PC-3 (cell line): Measurements from ENCODE around the gene SYN1. TPM values are rescaled to one million over a fixed set of nuclear protein-coding genes. Genes with fewer than 3 reads are reported as not detected.
A peak's percentile ranks its signal among the peaks of the same experiment; 100 is the strongest.

Experiments
- ATAC-seq: fragments of 200-7000 bp; cut with Tn5 transposase; 2 replicates; pipeline ENCODE4 v1.9.1; 2020; ENCODE audit warnings: mild to moderate bottlenecking, moderate library complexity
- BruUV-seq: library from RNA; stranded (reverse); fragments of 400-500 nt; replicated peaks from 2 replicates; lab custom pipeline; 2021; lab: Mats Ljungman, UMichigan
- CTCF ChIA-PET: fragments of 300-600 bp; sonication (Branson Sonifier 250); formaldehyde crosslinking; loops from one replicate; lab custom pipeline; 2022; ENCODE audit warnings: antibody characterized with exemption; lab: Charles Lee
- POLR2A ChIA-PET: fragments of 300-600 bp; sonication (Branson Sonifier 250); formaldehyde crosslinking; loops from one replicate; lab custom pipeline; 2022; ENCODE audit warnings: antibody characterized with exemption; ENCODE audit not compliant: unreplicated experiment; lab: Charles Lee
- DNase-seq: peaks from one replicate; pipeline ENCODE4 v3.0.0-alpha.2; 2015
- H2AFZ ChIP-seq: fragments of 300-600 bp; sonication (generic); 2 replicates; pipeline ENCODE4 v1.6.0; 2016; ENCODE audit warnings: antibody characterized with exemption, low read length
- H3F3A ChIP-seq: fragments of 300-600 bp; sonication (generic); one replicate; pipeline ENCODE4 v1.6.0; 2017; ENCODE audit warnings: antibody characterized with exemption, low read length, control low read depth, mild to moderate bottlenecking; ENCODE audit not compliant: unreplicated experiment
- H3K27ac ChIP-seq: fragments of 300-600 bp; sonication (generic); 2 replicates; pipeline ENCODE4 v1.5.1; 2016; ENCODE audit warnings: mild to moderate bottlenecking, low read length
- H3K27me3 ChIP-seq: fragments of 300-600 bp; sonication (generic); 2 replicates; pipeline ENCODE4 v1.6.1; 2016; ENCODE audit warnings: low read length, mixed read lengths
- H3K36me3 ChIP-seq: fragments of 300-600 bp; sonication (generic); 2 replicates; pipeline ENCODE4 v1.6.1; 2016; ENCODE audit warnings: low read depth, mixed run types, low read length, mixed read lengths
- H3K4me1 ChIP-seq: fragments of 300-600 bp; sonication (generic); 2 replicates; pipeline ENCODE4 v1.5.1; 2016; ENCODE audit warnings: low read length; ENCODE audit not compliant: insufficient read depth
- H3K4me2 ChIP-seq: fragments of 300-600 bp; sonication (generic); 2 replicates; pipeline ENCODE4 v1.6.0; 2016; ENCODE audit warnings: low read length
- H3K4me3 ChIP-seq: fragments of 300-600 bp; sonication (generic); 2 replicates; pipeline ENCODE4 v1.5.1; 2016; ENCODE audit warnings: mild to moderate bottlenecking, low read length, mixed read lengths
- H3K79me2 ChIP-seq: fragments of 300-600 bp; sonication (generic); 2 replicates; pipeline ENCODE4 v1.6.1; 2017; ENCODE audit warnings: low read length, mixed read lengths
- H3K9ac ChIP-seq: fragments of 300-600 bp; sonication (generic); 2 replicates; pipeline ENCODE4 v1.6.0; 2016; ENCODE audit warnings: mild to moderate bottlenecking, low read length
- H3K9me2 ChIP-seq: fragments of 300-600 bp; sonication (generic); replicated peaks from 2 replicates; pipeline ENCODE4 v1.6.1; 2016; ENCODE audit warnings: mixed run types, low read length, mixed read lengths
- H3K9me3 ChIP-seq: fragments of 300-600 bp; sonication (generic); 2 replicates; pipeline ENCODE4 v1.6.1; 2016; ENCODE audit warnings: low read length, mixed read lengths
- H4K20me1 ChIP-seq: fragments of 300-600 bp; sonication (generic); 2 replicates; pipeline ENCODE4 v1.6.1; 2016; ENCODE audit warnings: low read length, mixed read lengths
- CTCF ChIP-seq: fragments of 300-600 bp; sonication (generic); conservative IDR thresholded peaks from 2 replicates; pipeline ENCODE4 v1.5.1; 2017; ENCODE audit warnings: antibody characterized with exemption, low read depth, mild to moderate bottlenecking, low read length
- EZH2 ChIP-seq: fragments of 300-600 bp; sonication (generic); IDR thresholded peaks from one replicate; pipeline ENCODE4 v1.6.1; 2017; ENCODE audit warnings: antibody characterized with exemption, mild to moderate bottlenecking, low read length; ENCODE audit not compliant: unreplicated experiment
- EZH2phosphoT487 ChIP-seq: fragments of 300-600 bp; sonication (generic); IDR thresholded peaks from 2 replicates; pipeline ENCODE4 v1.6.1; 2018; ENCODE audit warnings: mild to moderate bottlenecking, antibody characterized with exemption, low read length, borderline replicate concordance
- intact Hi-C: fragments of 100-400 bp; cut with micrococcal nuclease; formaldehyde crosslinking; loops from 2 replicates; pipeline ENCODE4 v1.9.0; 2023
- total RNA-seq: library from RNA; depleted of rRNA; stranded (reverse); fragments of >200 nt; gene quantifications from 2 replicates; pipeline ENCODE4 v1.2.3, GENCODE V29; 2014

The SYN1 gene
- total RNA-seq, 1 experiment from 2014 or later = not detected

- DNase-seq (no peak), ATAC-seq (no peak)
- no peaks in the 10 kb centered on the region for H3K27me3 ChIP-seq
- peaks cover 23% of the 10 kb centered on the region for H3K36me3 ChIP-seq
- peaks cover 38% of the 10 kb centered on the region for H3K79me2 ChIP-seq
- no peaks in the 10 kb centered on the region for H3K9me2 ChIP-seq
- peak overlapping the region; percentile 91 for H3K9ac ChIP-seq
- BruUV-seq = TSS peak; percentile 59
- peaks cover 27% of the 10 kb centered on the region for H3K4me1 ChIP-seq
- H2AFZ ChIP-seq = peak overlapping the region; percentile 64
- H3F3A ChIP-seq = no peaks in the 10 kb centered on the region
- H3K9me3 ChIP-seq = no peaks in the 10 kb centered on the region
- intact Hi-C loops = loop anchor here (2.0 kb wide), 2 partner anchors 39 to 89 kb away; partner anchors contain the start of gene ELK1
- CTCF ChIA-PET = no interaction called here
- H3K4me3 ChIP-seq = peak overlapping the region; percentile 99
- POLR2A ChIA-PET = no interaction called here
- peak overlapping the region; percentile 99 for H3K4me2 ChIP-seq
- TF ChIP-seq EZH2phosphoT487 (no peak), CTCF (no peak), EZH2 (no peak)
- H3K27ac ChIP-seq = peak overlapping the region; percentile 81
- no peaks in the 10 kb centered on the region for H4K20me1 ChIP-seq
Observed at GRCh38 chrX:47561659-47562151, 58.0 kb downstream of the SYN1 start.

- Histone ChIP-seq H3K36me3 (peaks cover 23% of the 10 kb centered on the region), H3K4me1 (peaks cover 32% of the 10 kb centered on the region), H3K79me2 (peaks cover 38% of the 10 kb centered on the region), H3K9me3 (no peaks in the 10 kb centered on the region), H3K4me3 (peak within 1 kb of the TSS; percentile 99), H4K20me1 (no peaks in the 10 kb centered on the region), H3K9ac (peak within 1 kb of the TSS; percentile 91), H3K27me3 (no peaks in the 10 kb centered on the region), H3K27ac (peak within 1 kb of the TSS; percentile 81), H3F3A (no peaks in the 10 kb centered on the region), H2AFZ (peak within 1 kb of the TSS; percentile 88), H3K9me2 (no peaks in the 10 kb centered on the region), H3K4me2 (peak within 1 kb of the TSS; percentile 99)
- no TSS peak for BruUV-seq
- DNase-seq (peak; percentile 99), ATAC-seq (peak; percentile 87)
- no peak for TF ChIP-seq EZH2
- TF ChIP-seq CTCF = no peak
- no peak for TF ChIP-seq EZH2phosphoT487
- POLR2A ChIA-PET = no interaction called here
- CTCF ChIA-PET = no interaction called here
- intact Hi-C loops = loop anchor here (2.0 kb wide), 1 partner anchor 90 kb away; the partner anchor contains the start of gene ELK1
Observed at GRCh38 chrX:47560934-47561658, 58.6 kb downstream of the SYN1 start, which contains the start of gene ARAF. Gene ARAF, plus strand, starts transcription at chrX:47561205. Its CDS starts 1,763 bp downstream, at chrX:47562968.
